ENCODE measurements around the gene FLOT1. TPM values are rescaled to one million over a fixed set of nuclear protein-coding genes. Genes with fewer than 3 reads are reported as not detected.

FLOT1 gene
- total RNA-seq, 1 donor from 2014 or later = 46.9 TPM

DNA sequence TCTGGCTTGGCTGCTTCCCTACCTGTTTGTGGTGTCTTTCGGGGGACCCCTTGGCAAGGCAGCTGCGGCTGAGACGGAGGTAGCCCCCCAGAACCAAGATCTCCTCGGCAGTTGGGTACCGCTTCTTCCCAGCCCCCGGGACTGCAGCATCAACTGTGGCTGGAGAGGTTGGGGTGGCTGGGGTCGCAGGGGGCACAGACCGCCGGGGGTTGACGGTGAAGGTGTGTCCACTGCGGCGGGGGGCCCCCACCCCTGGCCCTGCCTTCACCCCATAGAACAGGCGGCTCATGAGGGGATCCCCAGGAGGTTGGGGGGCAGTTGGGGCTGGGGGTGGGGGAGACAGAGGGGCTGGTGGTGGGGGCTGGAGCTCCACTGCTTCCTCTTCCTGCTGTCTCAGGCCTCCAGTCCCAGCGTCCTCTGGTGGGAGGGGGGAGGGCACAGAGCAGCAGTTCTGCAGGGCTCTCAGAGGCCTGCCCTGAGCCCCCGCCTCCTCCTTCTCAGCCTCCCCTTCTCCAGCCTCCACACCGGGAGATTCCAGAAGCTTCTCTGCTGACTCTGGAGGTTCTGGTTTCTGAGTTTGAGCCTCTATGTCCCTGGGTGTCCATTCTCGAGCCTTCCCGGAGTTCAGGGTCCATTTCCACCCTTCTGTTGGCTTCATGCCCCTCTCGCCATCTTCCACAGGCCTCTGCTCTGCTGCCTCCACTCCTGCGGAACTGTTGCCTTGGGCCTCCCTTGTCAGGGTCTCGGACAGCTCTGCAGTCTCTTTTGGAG, 57.9 kb downstream of the FLOT1 start:
- DNase-seq (ENCODE audit: low spot score in 2 of 2) (no peak), FAIRE-seq (no peak)

DNA sequence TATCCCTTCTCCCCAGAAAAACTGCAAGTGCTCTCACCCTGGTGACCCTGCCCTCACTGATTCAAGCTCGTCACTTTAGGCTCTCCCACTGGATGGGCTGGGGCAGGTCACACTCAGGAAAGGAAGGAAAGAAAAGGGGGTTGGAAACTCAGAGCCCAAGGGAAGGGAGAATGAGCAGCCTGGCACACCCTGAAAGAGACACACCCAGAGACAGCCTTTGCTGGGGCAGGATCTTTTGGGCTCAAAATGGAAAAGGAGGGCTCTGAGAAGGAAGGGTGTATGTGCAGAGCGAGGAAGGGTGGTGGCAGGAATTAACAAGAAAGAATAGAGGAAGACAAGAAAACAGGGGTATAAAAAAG, 58.5 kb downstream of the FLOT1 start:
- FAIRE-seq (no peak), DNase-seq (ENCODE audit: low spot score in 2 of 2) (no peak)

DNA sequence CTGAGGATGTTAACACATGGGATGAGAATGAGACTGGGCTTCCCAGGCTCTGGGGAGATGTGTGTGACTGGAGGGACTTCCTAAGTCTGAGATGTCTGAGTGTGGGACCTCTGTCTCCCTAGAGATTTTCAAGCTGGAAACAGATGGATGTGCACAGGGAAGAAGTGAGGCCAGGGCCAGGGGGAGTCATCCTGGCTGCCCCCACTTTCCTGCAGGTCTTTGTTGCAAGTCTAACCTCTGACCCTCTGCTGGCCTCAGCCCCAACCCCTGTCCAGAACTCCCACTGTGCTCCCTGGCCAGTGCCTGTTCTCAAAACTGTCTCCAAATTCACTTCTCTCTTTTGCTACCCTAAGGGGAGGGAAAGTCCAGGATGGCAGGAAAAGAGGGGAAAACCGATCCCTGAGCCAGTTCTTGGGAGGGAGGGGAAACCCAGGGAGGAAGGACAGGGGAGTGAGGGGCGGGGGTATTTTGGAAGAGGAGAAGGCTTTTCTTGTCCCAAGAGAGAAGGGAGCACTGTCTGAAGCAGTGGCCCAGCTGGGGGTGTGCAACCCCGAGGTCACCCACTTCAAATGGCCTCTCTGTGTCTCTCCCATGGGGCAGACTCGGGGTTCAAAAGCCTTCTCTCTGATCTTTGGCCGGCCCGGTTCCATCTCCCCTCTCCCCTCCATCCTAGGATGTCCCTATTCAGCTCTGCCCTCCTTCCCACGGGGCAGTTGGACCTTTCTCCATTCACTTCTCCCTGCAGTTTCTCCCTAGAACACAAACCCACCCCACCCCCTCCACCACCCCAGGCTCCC, 59.1 kb downstream of the FLOT1 start:
- FAIRE-seq = no peak
- no peak for DNase-seq (ENCODE audit: low spot score in 2 of 2)

DNA sequence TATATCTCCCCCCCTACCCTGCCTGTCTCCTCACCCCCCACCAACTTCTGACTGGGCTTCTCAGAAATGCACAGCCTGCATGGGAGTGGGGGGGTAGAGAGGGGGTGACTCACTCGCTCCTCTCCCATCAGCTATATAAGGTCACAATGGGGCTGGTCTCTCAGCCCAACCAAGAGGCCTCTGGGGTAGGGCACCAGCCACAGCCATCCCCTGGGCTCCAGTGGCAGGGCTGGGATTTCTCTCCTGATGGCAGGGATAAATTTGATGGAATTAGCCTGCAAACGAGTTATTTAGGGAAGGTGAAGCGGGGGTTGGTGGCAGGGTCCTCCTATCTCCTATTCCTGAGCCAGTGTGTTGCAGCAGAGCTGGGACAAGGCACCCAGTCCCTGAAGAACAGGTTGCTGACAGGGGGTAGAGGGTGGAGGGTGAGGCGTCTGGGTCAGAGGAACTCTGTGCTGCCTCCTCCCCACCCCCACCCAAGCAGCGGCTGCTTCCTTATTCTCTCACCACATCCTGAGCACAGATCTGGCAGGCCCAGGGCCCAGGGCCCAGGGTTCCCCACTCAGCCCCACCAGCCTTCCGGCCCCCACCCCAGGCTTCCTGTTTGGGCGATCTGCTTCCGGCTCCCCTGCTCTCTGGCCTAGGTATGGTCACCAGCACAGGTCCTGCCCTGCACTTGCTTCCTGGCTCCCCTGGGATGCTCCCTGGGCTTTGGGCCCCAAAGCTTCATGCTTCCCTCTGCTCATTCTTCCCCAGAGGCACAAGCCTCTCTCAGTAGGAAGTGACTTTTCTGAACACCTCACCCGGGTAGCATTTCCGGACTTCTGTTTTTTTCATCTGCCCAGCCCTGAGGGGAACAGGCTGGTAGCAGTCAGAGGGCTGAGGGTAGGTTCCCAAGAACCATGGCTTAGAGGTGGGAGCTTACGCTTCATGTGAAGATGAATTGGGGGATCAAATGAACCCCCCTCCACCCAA, 60.1 kb downstream of the FLOT1 start:
- FAIRE-seq (no peak), DNase-seq (ENCODE audit: low spot score in 2 of 2) (peak in 1 of 2 donors; percentile 67)

DNA sequence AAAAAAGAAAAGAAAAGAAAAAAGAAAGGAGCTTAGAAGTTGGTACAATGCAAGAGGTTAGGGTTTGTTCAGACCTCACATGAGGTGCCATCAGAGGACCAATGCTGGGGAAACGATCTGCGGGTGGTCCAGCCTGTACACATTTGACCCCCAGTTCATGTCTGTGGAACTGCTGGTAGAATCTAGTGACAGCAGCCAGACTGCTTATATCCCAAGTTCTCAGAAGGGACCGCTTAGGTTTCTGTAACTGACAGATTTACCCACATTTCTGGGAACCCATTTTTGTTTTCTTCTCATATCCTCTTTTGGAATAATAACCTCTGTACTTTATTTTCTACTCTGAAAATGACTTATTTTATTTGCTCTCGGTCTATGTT, 60.7 kb downstream of the FLOT1 start:
- DNase-seq (ENCODE audit: low spot score in 2 of 2) (no peak), FAIRE-seq (no peak)

DNA sequence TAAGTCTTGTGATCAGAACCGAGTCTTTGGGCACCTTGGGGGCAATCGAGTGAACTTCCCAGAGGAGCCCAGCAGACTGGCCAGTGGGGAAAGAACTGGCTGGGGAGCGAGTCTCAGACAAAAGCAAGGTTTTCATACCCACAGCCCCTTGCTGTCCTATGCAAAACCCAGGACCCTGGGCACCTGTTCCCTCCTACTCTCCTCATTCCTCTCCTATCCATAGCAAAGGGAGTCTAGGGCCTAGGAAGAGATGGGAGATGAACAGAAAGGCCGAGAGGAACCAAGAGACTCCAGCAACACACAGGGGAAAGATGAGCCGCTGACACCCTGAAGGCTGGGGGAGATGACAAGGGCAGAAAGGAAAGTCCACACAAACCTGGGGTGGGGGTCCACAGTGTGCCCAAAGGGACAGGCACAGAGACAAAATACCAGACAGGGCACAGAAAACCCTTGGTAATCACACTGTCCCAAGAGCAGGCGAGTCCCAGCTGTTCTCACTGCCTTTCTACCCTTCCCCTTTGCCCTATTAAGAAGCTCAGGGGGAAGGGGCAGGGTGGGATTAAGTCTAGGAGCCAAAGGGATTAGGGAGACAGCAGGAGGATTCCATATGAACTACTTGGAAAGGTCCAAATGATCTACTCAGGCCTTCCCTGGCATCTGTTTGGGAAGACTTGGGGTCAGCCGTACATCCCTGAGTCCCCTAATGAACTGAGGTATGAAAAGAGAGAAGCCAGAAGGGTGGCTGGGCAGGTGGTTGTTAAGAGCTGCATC, 62.5 kb downstream of the FLOT1 start:
- FAIRE-seq (no peak), DNase-seq (ENCODE audit: low spot score in 2 of 2) (no peak)

DNA sequence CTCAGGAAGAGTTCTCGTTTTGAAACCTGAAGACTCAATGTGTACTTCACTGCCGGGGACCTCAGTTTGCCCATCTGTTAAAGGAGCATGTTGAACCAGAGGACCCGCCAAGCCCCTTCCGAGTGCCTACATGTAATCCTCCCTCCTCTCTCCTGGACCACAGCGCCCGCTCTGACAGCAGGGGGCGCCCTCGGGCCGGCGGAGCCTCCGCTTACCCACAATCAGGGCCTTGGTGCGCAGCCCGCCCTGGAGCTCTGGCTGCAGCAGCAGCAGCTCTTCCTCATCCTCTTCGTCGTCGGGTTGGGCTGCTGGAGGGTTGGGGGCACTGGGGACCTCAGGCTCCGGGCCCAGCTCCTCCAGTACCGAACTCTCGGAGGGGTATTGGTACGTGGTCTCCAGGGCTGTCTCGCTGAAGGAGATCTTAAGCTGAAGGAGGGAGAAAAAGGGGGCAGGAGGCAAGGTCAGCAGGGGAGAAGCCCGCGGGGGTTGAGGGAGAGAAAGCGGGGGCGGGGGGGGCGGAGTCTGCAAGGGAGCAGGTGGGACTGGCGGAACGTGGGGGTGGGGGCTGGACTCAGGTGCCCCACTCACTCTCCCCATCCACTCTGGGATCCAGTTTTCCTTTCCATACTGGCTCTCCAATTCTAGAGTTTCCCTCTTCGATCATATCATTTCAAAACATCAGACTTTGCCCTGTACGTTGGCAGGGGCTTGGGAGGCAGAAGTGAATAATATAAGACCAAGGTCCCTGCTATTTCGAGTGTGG, 63.3 kb downstream of the FLOT1 start:
- FAIRE-seq = no peak
- DNase-seq (ENCODE audit: low spot score in 2 of 2) = peak; percentile 76 to 80

Small RNAs within 50 kb of the gene (small RNA-seq; reads per million reads assigned to genes)
- gene RF00019 = not detected
- gene RN7SL353P = not detected

Other genes starting within 250 kb of the FLOT1 start
- gene GNL1, start 186.2 kb downstream of the FLOT1 start, total RNA-seq = 28.1 TPM
- 12.2 TPM for gene PRR3, start 185.4 kb downstream of the FLOT1 start, total RNA-seq
- gene ABCF1, start 171.2 kb downstream of the FLOT1 start, total RNA-seq = 18.8 TPM
- 43.6 TPM for gene PPP1R10, start 125.4 kb downstream of the FLOT1 start, total RNA-seq
- 53.0 TPM for gene MRPS18B, start 124.8 kb downstream of the FLOT1 start, total RNA-seq
- 40.4 TPM for gene ATAT1, start 115.8 kb downstream of the FLOT1 start, total RNA-seq
- gene C6orf136, start 95.6 kb downstream of the FLOT1 start, total RNA-seq = 23.2 TPM
- 22.4 TPM for gene DHX16, start 69.7 kb downstream of the FLOT1 start, total RNA-seq
- 44.0 TPM for gene PPP1R18, start 56.0 kb downstream of the FLOT1 start, total RNA-seq
- gene NRM, start 51.7 kb downstream of the FLOT1 start, total RNA-seq = 0.41 TPM
- 4.1 TPM for gene MDC1, start 25.4 kb downstream of the FLOT1 start, total RNA-seq
- gene TUBB, start 22.3 kb downstream of the FLOT1 start, total RNA-seq = 1,325 TPM
- gene IER3, start 1.9 kb upstream of the FLOT1 start, total RNA-seq = 2.4 TPM
- gene DDR1, start 141.8 kb upstream of the FLOT1 start, total RNA-seq = 106 TPM
- gene GTF2H4, start 165.5 kb upstream of the FLOT1 start, total RNA-seq = 15.5 TPM
- 22.4 TPM for gene VARS2, start 171.6 kb upstream of the FLOT1 start, total RNA-seq
- gene SFTA2, start 189.5 kb upstream of the FLOT1 start, total RNA-seq = not detected
- not detected for gene MUCL3, start 198.3 kb upstream of the FLOT1 start, total RNA-seq
- gene MUC21, start 241.0 kb upstream of the FLOT1 start, total RNA-seq = not detected